ENCODE measurements around the gene PTCD2. TPM values are rescaled to one million over a fixed set of nuclear protein-coding genes. Genes with fewer than 3 reads are reported as not detected.

The PTCD2 gene
- total RNA-seq, 2 donors from 2014 or later = 13.8 to 19.9 TPM

DNA sequence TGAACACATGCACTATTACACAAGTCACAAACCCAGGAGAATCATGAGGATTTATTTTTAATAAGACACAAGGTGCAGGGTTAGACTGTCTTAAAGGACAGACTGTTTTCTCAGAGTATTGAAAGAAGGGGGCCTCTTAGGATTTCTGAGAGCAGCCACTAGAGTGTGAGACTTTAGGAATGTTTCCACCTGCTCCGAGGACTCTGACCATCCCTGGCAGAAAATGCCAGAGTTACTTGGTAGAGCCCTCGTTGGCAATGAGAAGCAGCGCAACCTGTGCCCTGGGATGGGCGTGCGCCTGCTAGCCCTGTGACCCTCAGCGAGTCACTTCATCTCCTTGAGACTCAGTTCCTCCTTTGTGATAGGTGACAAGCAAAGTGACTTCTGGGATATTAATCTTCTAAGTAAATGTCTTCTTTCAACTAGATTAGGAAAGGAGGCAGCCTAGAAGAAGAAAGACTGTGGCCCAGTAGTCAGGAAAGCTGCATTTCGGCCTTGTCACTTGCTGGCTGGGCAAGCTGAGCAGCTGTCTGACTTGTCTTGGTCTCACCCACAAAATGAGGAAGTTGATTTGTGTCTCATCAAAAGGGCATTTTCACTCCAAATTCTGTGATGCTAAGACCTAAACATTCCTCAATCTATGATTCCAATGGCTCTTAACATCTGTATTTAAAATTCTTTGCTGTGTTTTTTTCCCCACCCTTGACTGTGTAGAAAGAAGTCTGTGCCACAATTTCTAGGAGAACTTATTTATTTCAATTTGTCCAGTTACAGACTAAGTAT, 60.5 kb downstream of the PTCD2 start:
- DNase-seq (no peak), ATAC-seq (replicated peaks in 1 of 2) (no peak)
- H3K4me3 Mint-ChIP-seq = no peak overlapping the region
- no peaks in the 10 kb centered on the region for H3K4me1 Mint-ChIP-seq (ENCODE audit: low read depth)
- H3K36me3 Mint-ChIP-seq (ENCODE audit: insufficient read depth in 2 of 2) = no peaks in the 10 kb centered on the region
- no peak overlapping the region for H3K27ac Mint-ChIP-seq
- no peaks in the 10 kb centered on the region for H3K9me3 Mint-ChIP-seq
- H3K27me3 Mint-ChIP-seq (ENCODE audit: low read depth) = peaks cover 26% of the 10 kb centered on the region

DNA sequence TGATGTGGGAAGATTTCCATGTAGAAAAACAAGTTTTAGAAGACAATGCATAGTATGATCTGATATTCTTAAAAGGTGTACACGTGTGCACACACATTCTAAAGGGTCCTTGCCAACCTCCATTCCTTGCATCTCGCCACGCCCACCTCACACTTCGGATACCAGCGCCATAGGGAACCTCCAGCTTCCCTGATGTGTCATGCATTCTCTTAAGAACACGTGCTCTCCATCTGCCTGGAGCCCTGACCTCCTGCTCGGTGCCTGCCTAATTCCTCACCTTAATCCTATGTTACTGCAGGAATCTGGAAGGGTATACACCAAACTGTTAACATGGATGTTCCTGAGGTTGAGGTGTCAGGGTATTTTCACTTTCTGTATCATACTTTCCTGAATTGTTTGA, 63.1 kb downstream of the PTCD2 start:
- ATAC-seq (replicated peaks in 1 of 2) (no peak), DNase-seq (no peak)
- no peak overlapping the region for H3K4me3 Mint-ChIP-seq
- H3K27me3 Mint-ChIP-seq (ENCODE audit: low read depth) = peaks cover 3% of the 10 kb centered on the region
- no peaks in the 10 kb centered on the region for H3K4me1 Mint-ChIP-seq (ENCODE audit: low read depth)
- no peaks in the 10 kb centered on the region for H3K36me3 Mint-ChIP-seq (ENCODE audit: insufficient read depth in 2 of 2)
- H3K9me3 Mint-ChIP-seq = no peaks in the 10 kb centered on the region
- H3K27ac Mint-ChIP-seq = no peak overlapping the region

DNA sequence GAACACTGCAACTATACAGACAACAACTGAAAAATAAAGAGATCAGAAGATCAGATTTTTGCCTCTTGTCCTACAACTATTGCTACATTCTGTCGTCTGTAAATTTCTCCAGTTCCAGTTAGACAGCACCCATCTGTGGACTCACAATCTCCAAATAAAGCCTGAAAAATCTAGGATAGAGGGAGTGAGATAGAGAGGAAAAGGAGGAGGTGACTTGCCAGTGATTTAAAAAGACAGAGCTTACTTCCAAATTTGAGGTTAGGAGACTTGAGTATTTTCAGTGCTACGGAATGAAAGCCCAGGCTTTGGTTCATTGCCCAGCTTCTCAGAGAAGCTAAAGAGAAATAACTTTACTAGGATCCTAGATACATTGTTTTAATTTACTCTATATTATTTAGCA, 63.6 kb downstream of the PTCD2 start:
- no peaks in the 10 kb centered on the region for H3K27me3 Mint-ChIP-seq (ENCODE audit: low read depth)
- no peak for ATAC-seq (replicated peaks in 1 of 2)
- H3K4me1 Mint-ChIP-seq (ENCODE audit: low read depth) = no peaks in the 10 kb centered on the region
- no peaks in the 10 kb centered on the region for H3K9me3 Mint-ChIP-seq
- no peaks in the 10 kb centered on the region for H3K36me3 Mint-ChIP-seq (ENCODE audit: insufficient read depth in 2 of 2)
- H3K27ac Mint-ChIP-seq = no peak overlapping the region
- no peak overlapping the region for H3K4me3 Mint-ChIP-seq
- no peak for DNase-seq

DNA sequence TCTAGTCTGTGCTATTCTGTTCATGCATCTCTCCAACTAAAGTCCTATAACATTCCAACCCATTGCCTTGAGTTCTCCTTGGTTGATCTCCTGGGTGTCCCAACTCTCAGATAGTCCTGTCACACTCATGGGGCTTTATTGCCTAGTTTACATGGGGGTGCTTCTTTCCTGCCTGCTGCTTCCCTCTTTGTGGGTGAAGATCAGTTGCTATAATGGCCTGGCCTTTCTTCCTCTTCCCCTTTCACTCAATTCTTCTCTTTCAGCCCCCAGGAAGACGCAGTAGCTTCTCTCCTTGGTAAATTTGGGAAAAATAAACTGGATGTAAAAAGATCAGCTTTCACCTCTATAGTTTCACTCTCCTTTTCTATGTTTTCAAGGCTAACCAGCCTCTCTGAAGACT, 66.5 kb downstream of the PTCD2 start:
- Mint-ChIP-seq H3K36me3 (ENCODE audit: insufficient read depth in 2 of 2) (no peaks in the 10 kb centered on the region), H3K4me1 (ENCODE audit: low read depth) (no peaks in the 10 kb centered on the region), H3K27ac (no peak overlapping the region), H3K4me3 (no peak overlapping the region), H3K27me3 (ENCODE audit: low read depth) (no peaks in the 10 kb centered on the region), H3K9me3 (no peaks in the 10 kb centered on the region)
- ATAC-seq (replicated peaks in 1 of 2) = no peak
- no peak for DNase-seq

DNA sequence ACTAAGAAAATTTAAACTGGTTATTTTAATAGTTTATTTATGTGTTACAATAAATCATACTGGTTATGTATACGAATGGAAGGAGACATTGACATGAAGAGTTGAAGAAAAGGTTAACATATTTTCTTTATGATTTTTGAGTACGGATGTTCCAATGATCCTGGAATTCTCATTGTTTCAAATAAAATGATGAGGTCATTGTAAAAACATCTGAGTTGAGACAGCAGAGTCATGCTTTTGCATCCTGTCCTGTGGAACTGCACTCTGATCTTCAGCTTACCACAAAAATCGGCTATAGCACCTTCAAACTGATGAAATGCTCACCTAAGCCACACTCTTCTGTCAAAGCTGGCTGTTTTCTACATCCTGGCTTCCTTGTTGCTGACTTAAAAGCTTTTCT, 67.8 kb downstream of the PTCD2 start:
- H3K9me3 Mint-ChIP-seq = no peaks in the 10 kb centered on the region
- no peaks in the 10 kb centered on the region for H3K4me1 Mint-ChIP-seq (ENCODE audit: low read depth)
- H3K4me3 Mint-ChIP-seq = no peak overlapping the region
- DNase-seq (no peak), ATAC-seq (replicated peaks in 1 of 2) (no peak)
- H3K27me3 Mint-ChIP-seq (ENCODE audit: low read depth) = no peaks in the 10 kb centered on the region
- no peaks in the 10 kb centered on the region for H3K36me3 Mint-ChIP-seq (ENCODE audit: insufficient read depth in 2 of 2)
- H3K27ac Mint-ChIP-seq = no peak overlapping the region

DNA sequence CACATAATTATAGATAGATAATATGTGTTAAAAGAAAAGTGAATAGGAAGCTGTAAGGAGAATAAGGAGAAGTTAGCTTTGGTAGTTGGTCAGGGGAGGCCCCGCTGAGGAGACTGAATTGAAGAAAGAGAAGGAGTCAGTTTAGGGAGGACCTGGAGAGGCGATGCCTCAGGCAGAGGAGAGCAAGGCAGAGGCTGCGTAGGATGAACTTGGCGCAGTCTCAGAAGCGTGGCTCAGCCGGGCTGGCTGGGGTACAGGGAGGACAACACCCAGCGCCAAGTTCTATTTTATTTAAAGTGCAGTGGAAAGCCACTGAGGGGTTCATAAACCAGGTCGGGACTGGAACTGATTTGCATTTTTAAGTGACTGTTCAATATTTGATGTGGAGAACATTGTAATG, 68.5 kb downstream of the PTCD2 start:
- no peak for DNase-seq
- H3K4me1 Mint-ChIP-seq (ENCODE audit: low read depth) = no peaks in the 10 kb centered on the region
- no peaks in the 10 kb centered on the region for H3K9me3 Mint-ChIP-seq

DNA sequence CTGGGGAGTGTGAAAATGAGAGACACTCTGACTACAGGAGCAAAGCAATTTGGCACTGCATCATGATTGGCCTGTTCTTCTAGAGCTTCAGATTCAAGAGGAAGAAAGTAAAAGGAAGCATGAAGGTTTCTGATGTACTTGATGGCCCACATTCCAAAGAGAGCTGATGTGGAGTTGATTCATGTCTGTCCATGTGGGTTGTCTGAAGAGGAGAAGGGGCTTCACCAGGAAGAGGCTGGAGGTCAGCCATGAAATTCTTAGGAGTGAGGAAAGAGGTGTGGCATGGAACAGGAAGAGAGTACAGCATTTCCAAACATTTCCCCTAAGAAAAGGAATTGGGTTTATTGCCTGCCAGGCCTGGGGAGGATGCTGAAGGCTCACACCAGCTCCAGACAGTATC, 70.7 kb downstream of the PTCD2 start:
- peaks cover 15% of the 10 kb centered on the region for H3K27me3 Mint-ChIP-seq (ENCODE audit: low read depth)
- ATAC-seq (replicated peaks in 1 of 2) = no peak
- H3K4me1 Mint-ChIP-seq (ENCODE audit: low read depth) = no peaks in the 10 kb centered on the region
- no peaks in the 10 kb centered on the region for H3K36me3 Mint-ChIP-seq (ENCODE audit: insufficient read depth in 2 of 2)
- H3K27ac Mint-ChIP-seq = no peak overlapping the region
- no peaks in the 10 kb centered on the region for H3K9me3 Mint-ChIP-seq
- H3K4me3 Mint-ChIP-seq = no peak overlapping the region
- no peak for DNase-seq

More for the DNA sequence above, 68.5 kb downstream of the PTCD2 start:
- no peak overlapping the region for H3K27ac Mint-ChIP-seq
- no peaks in the 10 kb centered on the region for H3K36me3 Mint-ChIP-seq (ENCODE audit: insufficient read depth in 2 of 2)
- H3K4me3 Mint-ChIP-seq = no peak overlapping the region
- ATAC-seq (replicated peaks in 1 of 2) = no peak
- peaks cover 2% of the 10 kb centered on the region for H3K27me3 Mint-ChIP-seq (ENCODE audit: low read depth)

DNA sequence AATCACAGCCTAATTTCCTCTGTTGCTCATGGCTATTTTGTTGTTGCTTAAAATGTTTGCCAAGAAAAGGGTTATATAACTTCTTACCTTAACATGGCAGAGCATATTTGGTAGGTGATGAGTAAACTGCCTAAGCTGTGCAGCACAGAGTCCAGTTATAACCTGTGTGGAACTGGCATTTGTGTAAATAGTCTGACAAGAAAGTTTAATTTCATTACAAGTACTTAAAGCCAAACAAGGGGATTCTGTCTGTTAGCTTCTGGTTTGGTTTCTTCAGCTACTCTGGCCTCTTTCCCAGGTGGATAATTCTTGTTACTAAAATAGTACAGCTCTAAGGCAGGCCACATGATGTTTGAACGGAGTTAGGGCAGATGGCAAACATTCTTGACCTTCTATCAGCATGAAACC, 72.2 kb downstream of the PTCD2 start:
- ATAC-seq (replicated peaks in 1 of 2) = no peak
- no peak for DNase-seq
- no peaks in the 10 kb centered on the region for H3K4me1 Mint-ChIP-seq (ENCODE audit: low read depth)
- no peak overlapping the region for H3K4me3 Mint-ChIP-seq
- H3K27me3 Mint-ChIP-seq (ENCODE audit: low read depth) = peaks cover 15% of the 10 kb centered on the region
- no peaks in the 10 kb centered on the region for H3K36me3 Mint-ChIP-seq (ENCODE audit: insufficient read depth in 2 of 2)
- H3K27ac Mint-ChIP-seq = no peak overlapping the region
- no peaks in the 10 kb centered on the region for H3K9me3 Mint-ChIP-seq

DNA sequence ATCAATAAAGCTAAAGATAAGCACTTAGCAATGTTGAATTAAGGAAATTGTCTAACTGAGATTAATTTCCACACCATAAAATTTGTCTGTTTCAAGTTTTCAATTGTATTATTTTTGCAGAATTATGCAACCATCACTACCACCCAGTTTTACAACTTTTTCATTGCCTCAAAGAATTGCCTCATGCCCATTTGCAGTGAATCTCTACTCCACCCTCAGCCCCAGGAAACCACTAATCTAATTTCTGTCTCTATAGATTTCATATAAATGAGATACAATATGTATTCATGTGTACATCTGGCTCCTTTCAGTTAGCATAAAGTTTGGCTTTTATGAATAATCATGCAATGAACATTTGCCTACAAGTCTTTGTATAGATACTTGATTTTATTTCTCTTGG, 72.9 kb downstream of the PTCD2 start:
- no peaks in the 10 kb centered on the region for H3K9me3 Mint-ChIP-seq
- H3K36me3 Mint-ChIP-seq (ENCODE audit: insufficient read depth in 2 of 2) = no peaks in the 10 kb centered on the region
- no peak for ATAC-seq (replicated peaks in 1 of 2)
- H3K27me3 Mint-ChIP-seq (ENCODE audit: low read depth) = peaks cover 20% of the 10 kb centered on the region
- no peak for DNase-seq
- H3K4me3 Mint-ChIP-seq = no peak overlapping the region
- H3K4me1 Mint-ChIP-seq (ENCODE audit: low read depth) = no peaks in the 10 kb centered on the region
- no peak overlapping the region for H3K27ac Mint-ChIP-seq

DNA sequence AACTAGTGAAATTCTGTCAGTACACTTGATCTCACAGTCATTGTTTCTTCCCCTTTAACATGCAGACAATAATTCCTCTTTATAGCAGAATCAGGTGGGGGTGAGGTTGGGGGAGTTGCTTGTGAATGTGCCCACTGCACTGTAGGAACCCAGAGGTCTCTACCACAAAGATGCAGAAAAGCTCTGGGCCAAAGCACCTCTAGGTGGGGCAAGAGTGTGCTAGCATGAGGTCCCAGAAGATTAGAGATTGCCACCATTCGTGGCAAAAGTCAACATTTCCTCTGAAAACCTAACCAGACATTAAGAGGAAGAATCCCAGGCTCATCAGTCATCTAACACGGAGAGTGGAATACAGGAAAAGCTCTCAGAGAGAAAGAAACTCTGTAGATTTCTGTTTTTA, 74.5 kb downstream of the PTCD2 start:
- peaks cover 0 to 2% of the 10 kb centered on the region in 2 donors for H3K36me3 Mint-ChIP-seq (ENCODE audit: insufficient read depth in 2 of 2)
- peaks cover 0 to 3% of the 10 kb centered on the region in 2 donors for H3K9me3 Mint-ChIP-seq
- ATAC-seq (replicated peaks in 1 of 2) (no peak), DNase-seq (no peak)
- peaks cover 31% of the 10 kb centered on the region for H3K27me3 Mint-ChIP-seq (ENCODE audit: low read depth)
- H3K4me3 Mint-ChIP-seq = no peak overlapping the region
- no peaks in the 10 kb centered on the region for H3K4me1 Mint-ChIP-seq (ENCODE audit: low read depth)
- H3K27ac Mint-ChIP-seq = no peak overlapping the region

DNA sequence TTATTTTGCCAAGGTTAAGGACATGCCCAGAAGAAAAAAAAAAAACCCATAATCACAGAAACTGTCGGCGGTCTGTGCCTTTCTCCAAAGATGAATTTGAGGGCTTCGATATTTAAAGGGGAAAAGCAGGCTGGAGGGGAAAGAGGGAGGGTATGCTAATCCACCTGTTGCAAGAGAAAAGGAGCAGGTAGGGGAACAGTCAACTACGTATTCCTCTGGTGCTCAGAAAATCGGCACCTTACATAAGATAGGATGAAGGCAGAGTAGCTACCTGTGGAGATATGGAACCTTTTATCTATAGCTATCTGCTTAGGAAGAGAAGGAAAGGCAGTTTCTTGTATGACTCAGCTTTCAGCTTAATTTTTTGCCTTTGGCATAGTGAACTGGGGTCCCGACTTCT, 77.7 kb downstream of the PTCD2 start:
- ATAC-seq (replicated peaks in 1 of 2) (no peak), DNase-seq (no peak)
- peaks cover 10 to 12% of the 10 kb centered on the region in 2 donors for H3K9me3 Mint-ChIP-seq
- peaks cover 8% of the 10 kb centered on the region in 2 donors for H3K36me3 Mint-ChIP-seq (ENCODE audit: insufficient read depth in 2 of 2)
- peaks cover 31% of the 10 kb centered on the region for H3K27me3 Mint-ChIP-seq (ENCODE audit: low read depth)
- H3K27ac Mint-ChIP-seq = no peak overlapping the region
- no peaks in the 10 kb centered on the region for H3K4me1 Mint-ChIP-seq (ENCODE audit: low read depth)
- H3K4me3 Mint-ChIP-seq = no peak overlapping the region

DNA sequence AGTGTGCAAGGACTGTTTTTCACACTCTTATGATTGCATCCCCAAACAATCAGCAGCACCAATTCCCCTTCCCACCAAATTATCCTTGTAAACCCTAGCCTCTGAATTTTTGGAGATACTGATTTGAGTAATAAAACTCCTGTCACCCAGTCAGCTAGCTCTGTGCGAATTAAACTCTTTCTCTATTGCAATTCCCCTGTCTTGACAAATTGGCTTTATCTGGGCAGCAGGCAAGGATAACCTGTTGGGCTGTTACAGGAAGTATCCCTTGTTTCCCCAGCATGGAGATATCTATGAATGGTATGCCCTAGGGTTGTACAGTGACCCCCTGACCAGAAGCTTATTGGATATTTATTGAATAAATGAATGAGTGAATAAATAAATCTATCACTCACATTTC, 80.8 kb downstream of the PTCD2 start:
- DNase-seq (no peak), ATAC-seq (replicated peaks in 1 of 2) (no peak)
- no peaks in the 10 kb centered on the region for H3K4me1 Mint-ChIP-seq (ENCODE audit: low read depth)
- no peak overlapping the region for H3K27ac Mint-ChIP-seq
- peaks cover 10 to 12% of the 10 kb centered on the region in 2 donors for H3K9me3 Mint-ChIP-seq
- peaks cover 24% of the 10 kb centered on the region for H3K27me3 Mint-ChIP-seq (ENCODE audit: low read depth)
- no peak overlapping the region for H3K4me3 Mint-ChIP-seq
- peaks cover 8 to 11% of the 10 kb centered on the region in 2 donors for H3K36me3 Mint-ChIP-seq (ENCODE audit: insufficient read depth in 2 of 2)

DNA sequence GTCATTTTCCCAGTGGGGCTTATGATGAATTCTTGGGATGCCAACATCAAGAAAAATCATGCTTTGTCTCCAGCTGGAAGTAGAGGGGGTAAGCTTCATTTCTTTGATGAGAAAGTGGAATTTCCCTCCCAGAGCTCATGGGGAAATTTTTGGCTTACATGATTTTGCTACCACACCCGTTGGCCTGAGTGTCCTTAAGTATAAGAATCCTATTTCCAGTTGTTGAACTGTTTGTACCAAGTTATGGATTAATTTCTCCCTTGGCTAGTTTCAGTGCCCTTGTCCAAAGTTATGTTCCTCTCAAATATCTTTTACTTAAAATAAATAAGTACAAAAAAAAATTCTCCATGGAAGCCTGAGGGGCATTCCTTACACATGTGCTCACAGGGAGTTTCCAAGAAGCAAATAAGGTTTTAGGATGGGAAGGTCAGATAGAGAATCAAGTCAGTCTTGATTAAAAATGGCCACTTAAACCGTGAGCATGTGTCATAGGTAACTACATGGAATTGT, 82.3 kb downstream of the PTCD2 start:
- no peak overlapping the region for H3K4me3 Mint-ChIP-seq
- peaks cover 10 to 12% of the 10 kb centered on the region in 2 donors for H3K9me3 Mint-ChIP-seq
- H3K27ac Mint-ChIP-seq = no peak overlapping the region
- H3K4me1 Mint-ChIP-seq (ENCODE audit: low read depth) = no peaks in the 10 kb centered on the region
- H3K36me3 Mint-ChIP-seq (ENCODE audit: insufficient read depth in 2 of 2) = peaks cover 8 to 11% of the 10 kb centered on the region in 2 donors
- ATAC-seq (replicated peaks in 1 of 2) (no peak), DNase-seq (no peak)
- peaks cover 24% of the 10 kb centered on the region for H3K27me3 Mint-ChIP-seq (ENCODE audit: low read depth)
